Esophagus (tissue), 2 donors: ENCODE data around the gene SYMPK. TPM values are rescaled to one million over a fixed set of nuclear protein-coding genes. Genes with fewer than 3 reads are reported as not detected.

Source experiments
- H3K27ac ChIP-seq, 2 donors: one replicate each; pipeline ENCODE4 v1.5.1; 2013; ENCODE audit warnings: low read depth in 2 of 2, mild to moderate bottlenecking in 2 of 2, inconsistent platforms in 1 of 2, low read length in 1 of 2, moderate library complexity in 1 of 2
- H3K27me3 ChIP-seq, 2 donors: one replicate each; pipeline ENCODE4 v1.6.1; 2013; ENCODE audit warnings: low read length in 2 of 2, control low read depth in 1 of 2, mild to moderate bottlenecking in 1 of 2; ENCODE audit not compliant: insufficient read depth in 2 of 2, control insufficient read depth in 1 of 2
- H3K36me3 ChIP-seq, 2 donors: one replicate each; pipeline ENCODE4 v1.6.1; 2013; ENCODE audit warnings: low read length in 1 of 2; ENCODE audit not compliant: control insufficient read depth in 2 of 2, insufficient read depth in 2 of 2
- H3K4me1 ChIP-seq, 2 donors: one replicate each; pipeline ENCODE4 v1.6.1; 2013; ENCODE audit warnings: low read length in 1 of 2; ENCODE audit not compliant: control insufficient read depth in 2 of 2, insufficient read depth in 2 of 2
- H3K4me3 ChIP-seq, 2 donors: one replicate each; pipeline ENCODE4 v1.5.1; 2013; ENCODE audit warnings: low read length in 2 of 2, mild to moderate bottlenecking in 2 of 2, low read depth in 1 of 2, moderate library complexity in 1 of 2
- H3K9me3 ChIP-seq, 2 donors: one replicate each; pipeline ENCODE4 v1.6.1; 2013; ENCODE audit warnings: mild to moderate bottlenecking in 2 of 2, low read depth in 1 of 2, low read length in 1 of 2, moderate library complexity in 1 of 2; ENCODE audit not compliant: control insufficient read depth in 2 of 2, insufficient read depth in 1 of 2
- WGBS, 2 donors: extraction: QIAGEN DNeasy Blood & Tissue Kit; methylation state at CpG; one replicate each; pipeline ENCODE4 v1.1.7; 2013; 5-methylcytosine and 5-hydroxymethylcytosine counted together
- polyA plus RNA-seq, 2 donors: library from polyadenylated mRNA; stranded (reverse); fragments of 200-250 nt; gene quantifications; one replicate each; pipeline ENCODE4 v1.2.3, GENCODE V29; 2013
- donor health status: healthy with polysubstance abuse.
- donor health status: Bipolar disorder and iron deficiency.

SYMPK gene
- polyA plus RNA-seq, 2 donors = 31.3 to 76.3 TPM

GRCh38 chr19:45886427-45887199 is 23.7 kb upstream of the SYMPK start:
- H3K9me3 ChIP-seq = no peaks in the 10 kb centered on the region
- peaks cover 0 to 2% of the 10 kb centered on the region in 2 donors for H3K36me3 ChIP-seq
- no peaks in the 10 kb centered on the region for H3K27me3 ChIP-seq
- H3K27ac ChIP-seq = peak overlapping the region; percentile 90 to 95
- peak overlapping the region; percentile 59 to 83 for H3K4me3 ChIP-seq
- peaks cover 9 to 21% of the 10 kb centered on the region in 2 donors for H3K4me1 ChIP-seq
- 1% methylated on average over 31 to 32 of the region's 32 CpGs for WGBS, 2 donors

GRCh38 chr19:45885556-45886426 is 22.8 kb upstream of the SYMPK start, which contains the start of gene IRF2BP1:
Gene IRF2BP1, minus strand, starts transcription at chr19:45886141. Its CDS starts 367 bp downstream, at chr19:45885774.
- H3K27ac ChIP-seq = peak within 1 kb of the TSS; percentile 90 to 95
- 0% methylated on average over 96 to 107 of the region's 107 CpGs for WGBS, 2 donors
- H3K4me3 ChIP-seq = peak within 1 kb of the TSS; percentile 59 to 83
- no peaks in the 10 kb centered on the region for H3K27me3 ChIP-seq
- H3K9me3 ChIP-seq = no peaks in the 10 kb centered on the region
- peaks cover 0 to 2% of the 10 kb centered on the region in 2 donors for H3K36me3 ChIP-seq
- peaks cover 9 to 21% of the 10 kb centered on the region in 2 donors for H3K4me1 ChIP-seq

- Histone ChIP-seq H3K36me3 (peaks cover 0 to 2% of the 10 kb centered on the region in 2 donors), H3K27me3 (no peaks in the 10 kb centered on the region), H3K4me3 (peak overlapping the region; percentile 59 to 83), H3K9me3 (no peaks in the 10 kb centered on the region), H3K4me1 (peaks cover 9 to 21% of the 10 kb centered on the region in 2 donors), H3K27ac (peak overlapping the region; percentile 90 to 95)
- WGBS, 2 donors = 53 to 55% methylated on average over 68 to 72 of the region's 72 CpGs
Observed at GRCh38 chr19:45884682-45885555, 22.0 kb upstream of the SYMPK start.

GRCh38 chr19:45883881-45884681 is 21.1 kb upstream of the SYMPK start:
- Histone ChIP-seq H3K27ac (no peak overlapping the region), H3K4me3 (no peak overlapping the region), H3K4me1 (peaks cover 9 to 21% of the 10 kb centered on the region in 2 donors)

GRCh38 chr19:45883586-45883880 is 20.6 kb upstream of the SYMPK start:
- peaks cover 0 to 2% of the 10 kb centered on the region in 2 donors for H3K36me3 ChIP-seq
- H3K4me1 ChIP-seq = peaks cover 9 to 21% of the 10 kb centered on the region in 2 donors
- H3K9me3 ChIP-seq = no peaks in the 10 kb centered on the region
- no peaks in the 10 kb centered on the region for H3K27me3 ChIP-seq
- no peak overlapping the region for H3K4me3 ChIP-seq
- 13 to 22% methylated on average over 5 of the region's 5 CpGs for WGBS, 2 donors
- no peak overlapping the region for H3K27ac ChIP-seq

More at GRCh38 chr19:45883881-45884681, 21.1 kb upstream of the SYMPK start:
- H3K36me3 ChIP-seq = peaks cover 0 to 2% of the 10 kb centered on the region in 2 donors
- no peaks in the 10 kb centered on the region for H3K9me3 ChIP-seq
- no peaks in the 10 kb centered on the region for H3K27me3 ChIP-seq
- WGBS, 2 donors = 74 to 83% methylated on average over 55 to 57 of the region's 57 CpGs

GRCh38 chr19:45882652-45883585 is 20.0 kb upstream of the SYMPK start:
- H3K9me3 ChIP-seq = no peaks in the 10 kb centered on the region
- peak overlapping the region in 1 of 2 donors; percentile 39 for H3K27ac ChIP-seq
- WGBS, 2 donors = 16% methylated on average over 46 to 47 of the region's 47 CpGs
- H3K4me1 ChIP-seq = peaks cover 9 to 21% of the 10 kb centered on the region in 2 donors
- H3K27me3 ChIP-seq = no peaks in the 10 kb centered on the region
- peak overlapping the region; percentile 42 to 51 for H3K4me3 ChIP-seq
- H3K36me3 ChIP-seq = peaks cover 0 to 2% of the 10 kb centered on the region in 2 donors

GRCh38 chr19:45881909-45882528 is 19.1 kb upstream of the SYMPK start:
- no peak overlapping the region for H3K4me3 ChIP-seq
- peaks cover 9 to 21% of the 10 kb centered on the region in 2 donors for H3K4me1 ChIP-seq
- H3K36me3 ChIP-seq = peaks cover 0 to 2% of the 10 kb centered on the region in 2 donors
- H3K9me3 ChIP-seq = no peaks in the 10 kb centered on the region
- H3K27me3 ChIP-seq = no peaks in the 10 kb centered on the region
- 34 to 53% methylated on average over 4 of the region's 4 CpGs for WGBS, 2 donors
- H3K27ac ChIP-seq = no peak overlapping the region
